Smooth muscle cell of the brain vasculature (primary cell): Measurements from ENCODE around the gene TM4SF4.

Experiments used
- DNase-seq: peaks from one replicate; pipeline ENCODE4 v3.0.0-alpha.2; 2012; ENCODE audit warnings: low read depth, low spot score

Gene TM4SF4

GRCh38 chr3:149481491-149481890 lies 7.0 kb downstream of the TM4SF4 start:
- no peak for DNase-seq

GRCh38 chr3:149486726-149487125 lies 12.2 kb downstream of the TM4SF4 start:
- DNase-seq: no peak

- no peak for DNase-seq
Measured at GRCh38 chr3:149487598-149488197, 13.2 kb downstream of the TM4SF4 start.

DNA sequence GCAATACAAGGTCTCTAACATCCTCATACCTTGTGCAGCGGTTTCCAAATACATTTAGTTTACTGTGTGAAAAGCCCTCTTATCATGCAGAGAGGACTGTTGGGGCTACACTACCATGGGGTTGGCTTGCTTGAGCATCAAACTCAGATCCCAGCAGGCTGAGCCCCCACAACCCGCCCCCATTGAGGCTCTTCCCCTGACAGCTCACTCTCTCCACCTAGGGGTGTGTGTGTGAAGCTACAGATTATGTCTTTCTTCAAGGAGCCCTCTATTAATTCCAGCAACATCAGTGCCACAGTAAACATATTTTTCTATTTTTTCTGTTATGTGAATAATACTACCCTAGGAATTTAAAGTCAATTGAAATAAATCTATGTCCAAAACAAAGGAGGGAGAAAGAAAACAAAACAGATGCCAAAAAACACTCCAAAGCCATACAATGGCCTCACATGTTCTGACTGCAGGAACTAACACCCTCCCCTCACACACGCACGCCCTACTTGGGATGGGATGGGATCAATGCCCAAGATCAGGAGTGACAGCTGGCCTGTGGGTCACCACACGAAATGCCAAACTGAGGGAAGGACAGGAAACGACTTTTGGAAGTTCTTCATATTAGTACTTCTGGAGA lies 14.7 kb downstream of the TM4SF4 start:
- no peak for DNase-seq

DNA sequence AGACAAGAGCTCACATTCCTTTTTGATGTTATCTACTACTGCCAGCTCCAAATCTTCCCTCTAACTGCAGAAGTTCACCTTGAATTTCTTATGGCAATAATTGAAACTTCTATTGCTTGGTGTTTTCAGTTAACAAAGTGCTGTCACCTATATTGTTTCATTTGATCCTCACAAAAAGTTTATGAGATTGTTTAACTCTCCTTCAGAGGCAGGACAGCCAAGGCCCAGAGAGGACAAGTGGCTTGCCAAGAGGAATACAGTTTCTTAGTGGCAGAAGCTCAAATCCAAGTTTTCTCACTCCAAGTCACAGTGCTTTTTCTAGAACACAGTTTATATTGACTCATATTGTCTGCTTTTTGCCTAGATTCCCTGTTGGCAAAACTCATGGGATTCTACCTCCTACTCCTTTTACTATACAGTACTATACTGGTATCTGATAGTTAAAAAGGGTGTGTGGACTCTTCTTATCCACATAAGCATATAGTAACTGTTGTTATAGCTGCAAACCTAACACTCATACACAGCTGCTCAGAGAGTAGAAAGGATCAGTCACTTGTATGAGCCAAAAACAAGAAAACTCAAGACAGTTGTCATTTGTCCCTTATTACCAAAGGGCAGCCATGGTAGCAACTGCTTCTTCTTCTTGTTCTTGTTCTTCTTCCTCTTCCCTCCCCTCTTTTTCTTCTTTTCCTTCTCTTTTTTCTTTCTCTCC lies 15.9 kb downstream of the TM4SF4 start:
- no peak for DNase-seq

GRCh38 chr3:149493315-149494021 lies 19.0 kb downstream of the TM4SF4 start:
- no peak for DNase-seq

GRCh38 chr3:149494022-149494758 lies 19.7 kb downstream of the TM4SF4 start:
- DNase-seq: no peak

- DNase-seq: no peak
Measured at GRCh38 chr3:149494759-149495580, 20.5 kb downstream of the TM4SF4 start.

- no peak for DNase-seq
Measured at GRCh38 chr3:149495581-149496125, 21.2 kb downstream of the TM4SF4 start.

- DNase-seq: no peak
Measured at GRCh38 chr3:149496891-149497290, 22.4 kb downstream of the TM4SF4 start.

GRCh38 chr3:149497966-149498670 lies 23.6 kb downstream of the TM4SF4 start:
- no peak for DNase-seq

DNA sequence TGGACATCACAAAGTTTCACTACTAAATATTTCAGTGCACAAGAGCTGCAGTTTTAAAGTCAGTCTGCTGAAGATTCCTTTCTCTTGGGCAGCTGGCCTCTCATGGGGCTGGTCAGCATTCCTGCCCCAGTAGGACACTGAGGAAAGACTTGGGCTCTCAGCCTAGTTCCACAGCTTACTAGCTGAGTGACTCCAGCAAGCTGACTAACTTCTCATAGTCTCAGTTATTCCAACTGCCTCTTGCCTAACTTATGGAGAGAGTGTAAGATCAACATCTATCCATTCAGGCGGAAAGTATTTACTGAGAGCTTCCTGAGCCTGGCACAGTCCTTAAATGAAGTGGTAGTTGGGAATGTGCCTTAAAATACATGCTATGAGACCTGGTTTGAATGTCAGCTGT lies 27.0 kb downstream of the TM4SF4 start:
- DNase-seq: peak; percentile 76

DNA sequence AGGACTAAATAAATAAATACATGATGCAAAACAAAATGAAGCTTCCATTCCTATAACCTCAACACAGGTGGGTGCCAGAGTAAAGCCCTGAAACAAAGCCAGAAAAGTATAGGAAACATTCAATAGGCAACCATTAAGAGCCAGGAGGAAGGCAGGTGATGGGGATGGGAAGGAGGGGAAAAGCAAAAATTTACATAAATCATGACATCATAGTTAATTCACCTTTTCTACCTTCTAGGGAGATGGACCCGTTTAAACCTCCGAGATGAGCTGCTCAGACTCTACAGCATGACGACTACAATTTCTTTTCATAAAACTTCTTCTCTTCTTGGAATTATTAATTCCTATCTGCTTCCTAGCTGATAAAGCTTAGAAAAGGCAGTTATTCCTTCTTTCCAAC lies 27.9 kb downstream of the TM4SF4 start:
- DNase-seq: no peak

DNA sequence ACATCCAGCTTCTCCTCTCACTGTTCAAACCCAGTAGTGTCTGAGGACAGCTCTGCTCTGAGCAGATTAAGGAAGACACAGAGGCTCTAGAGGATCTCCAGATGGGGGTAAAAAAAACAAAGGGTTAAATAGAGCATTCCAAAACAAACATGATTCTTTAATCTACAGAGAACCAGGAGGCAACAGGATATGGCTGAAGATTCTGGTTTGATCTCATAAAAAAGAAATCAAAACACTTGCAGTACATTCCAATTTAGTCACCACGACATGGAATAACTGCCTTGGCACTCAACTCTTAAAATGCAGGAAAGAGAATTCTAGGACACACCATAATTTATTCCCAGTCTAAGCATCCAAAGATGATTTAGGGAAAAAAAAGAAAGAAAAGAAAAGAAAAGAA lies 32.0 kb downstream of the TM4SF4 start:
- peak; percentile 46 for DNase-seq

DNA sequence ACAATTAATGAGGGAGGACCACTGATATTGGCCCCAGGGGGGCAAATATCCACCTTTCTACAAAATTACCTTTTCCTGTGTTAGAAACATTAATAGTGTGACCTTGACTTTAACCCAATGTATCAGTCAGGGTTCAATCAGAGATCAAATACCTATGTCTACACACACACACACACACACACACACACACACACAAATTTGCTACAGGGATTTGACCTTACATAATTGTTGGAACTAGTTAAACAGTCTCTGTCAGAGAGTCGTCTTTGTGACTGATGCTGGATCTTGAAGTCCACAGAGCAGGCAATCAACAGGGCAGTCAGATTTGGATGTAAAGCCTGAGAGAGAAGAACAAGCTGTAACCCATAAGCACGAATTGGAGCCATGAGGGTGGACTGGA lies 32.5 kb downstream of the TM4SF4 start:
- no peak for DNase-seq

GRCh38 chr3:149507491-149508324 lies 33.2 kb downstream of the TM4SF4 start:
- DNase-seq: no peak

GRCh38 chr3:149509526-149509925 lies 35.0 kb downstream of the TM4SF4 start:
- no peak for DNase-seq

- no peak for DNase-seq
Measured at GRCh38 chr3:149510480-149510879, 36.0 kb downstream of the TM4SF4 start.

- DNase-seq: no peak
Measured at GRCh38 chr3:149511040-149511626, 36.6 kb downstream of the TM4SF4 start.
